Activated CD4-positive, alpha-beta T cell treated with anti-CD3 and anti-CD28 coated beads, Interleukin-2, amount 50 U/mL, for 16 hours (primary cell): ENCODE measurements around the gene PDCD2L.
A peak's percentile ranks its signal among the peaks of the same experiment; 100 is the strongest.
"Not testable (repeated sequence)": the region's sequence is repeated elsewhere in the genome, so short reads cannot be mapped to it uniquely, and the experiment has no call there.

ENCODE experiments used
- DNase-seq: peaks from one replicate; pipeline ENCODE4 v3.0.0-alpha.2; 2020

PDCD2L gene, protein sequence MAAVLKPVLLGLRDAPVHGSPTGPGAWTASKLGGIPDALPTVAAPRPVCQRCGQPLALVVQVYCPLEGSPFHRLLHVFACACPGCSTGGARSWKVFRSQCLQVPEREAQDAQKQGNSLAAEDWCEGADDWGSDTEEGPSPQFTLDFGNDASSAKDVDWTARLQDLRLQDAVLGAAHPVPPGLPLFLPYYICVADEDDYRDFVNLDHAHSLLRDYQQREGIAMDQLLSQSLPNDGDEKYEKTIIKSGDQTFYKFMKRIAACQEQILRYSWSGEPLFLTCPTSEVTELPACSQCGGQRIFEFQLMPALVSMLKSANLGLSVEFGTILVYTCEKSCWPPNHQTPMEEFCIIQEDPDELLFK

GRCh38 chr19:34404109-34404909 is at the start of gene PDCD2L:
TSS of gene PDCD2L (plus strand) at chr19:34404399. CDS start at chr19:34404431, 32 bp downstream.
- peak; percentile 95 for DNase-seq

- no peak for DNase-seq
Observed at GRCh38 chr19:34355201-34355600, 49.0 kb upstream of the PDCD2L start.

DNA sequence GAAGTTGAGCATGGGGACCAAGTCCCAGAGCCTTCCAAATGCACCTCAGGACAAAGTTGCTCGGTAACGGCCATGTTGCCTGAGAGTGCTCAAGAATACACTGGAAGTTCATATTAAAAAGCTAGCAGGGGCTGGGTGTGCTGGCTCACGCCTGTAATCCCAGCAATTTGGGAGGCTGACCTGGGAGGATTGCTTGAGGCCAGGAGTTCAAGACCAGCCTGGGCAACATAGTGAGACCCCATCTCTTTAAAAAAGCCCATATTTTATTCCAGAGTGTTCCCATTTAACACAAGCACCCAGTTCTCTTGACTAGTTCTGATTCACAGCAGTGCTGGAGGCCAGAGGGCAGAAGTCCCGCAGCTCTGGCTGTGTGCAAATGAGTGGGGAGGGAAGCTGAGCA is 47.3 kb upstream of the PDCD2L start:
- no peak for DNase-seq

- no peak for DNase-seq
Observed at GRCh38 chr19:34357431-34357830, 46.8 kb upstream of the PDCD2L start.

- peak; percentile 100 for DNase-seq
Observed at GRCh38 chr19:34359140-34359953, 44.9 kb upstream of the PDCD2L start.

DNA sequence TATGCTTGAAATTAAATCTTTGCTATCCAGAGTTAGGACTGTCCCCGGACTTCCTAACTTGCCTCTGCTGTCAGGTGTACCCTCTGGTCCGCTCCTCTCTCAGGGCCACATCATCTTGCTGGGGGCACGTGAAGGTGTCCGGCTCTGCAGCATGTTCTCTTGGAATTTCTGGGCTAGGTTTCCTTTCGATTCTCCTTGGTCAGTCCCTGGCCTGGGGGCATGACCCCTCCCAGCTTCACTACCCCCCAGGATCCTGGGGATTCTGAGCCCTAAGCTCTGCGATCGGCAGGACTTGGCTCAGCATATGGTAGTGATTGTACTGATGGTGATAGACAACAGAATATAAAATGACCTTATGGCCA is 44.3 kb upstream of the PDCD2L start:
- no peak for DNase-seq

DNA sequence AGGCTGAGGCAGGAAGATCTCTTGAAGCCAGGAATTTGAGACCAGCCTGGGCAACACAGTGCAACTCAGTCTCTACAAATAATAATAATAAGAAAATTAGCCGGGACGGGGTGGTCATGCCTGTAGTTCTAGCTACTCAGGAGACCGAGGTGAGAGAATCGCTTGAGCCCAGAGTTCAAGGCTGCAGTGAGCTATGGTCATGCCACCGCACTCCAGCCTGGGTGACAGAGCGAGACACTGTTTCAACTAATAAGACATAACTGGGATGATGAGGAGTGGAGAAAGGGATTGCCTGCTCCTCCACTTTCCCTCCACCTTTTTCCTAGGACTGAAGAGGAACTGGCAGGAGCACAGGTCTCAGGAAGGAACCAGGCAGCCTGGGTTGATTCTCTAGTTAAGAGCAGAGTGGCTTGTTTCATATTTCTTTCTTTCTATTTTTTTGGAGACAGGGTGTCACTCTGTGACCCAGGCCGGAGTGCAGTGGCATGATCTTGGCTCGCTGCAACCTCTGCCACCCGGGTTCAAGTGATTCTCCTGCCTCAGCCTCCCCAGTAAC is 43.8 kb upstream of the PDCD2L start:
- no peak for DNase-seq

DNA sequence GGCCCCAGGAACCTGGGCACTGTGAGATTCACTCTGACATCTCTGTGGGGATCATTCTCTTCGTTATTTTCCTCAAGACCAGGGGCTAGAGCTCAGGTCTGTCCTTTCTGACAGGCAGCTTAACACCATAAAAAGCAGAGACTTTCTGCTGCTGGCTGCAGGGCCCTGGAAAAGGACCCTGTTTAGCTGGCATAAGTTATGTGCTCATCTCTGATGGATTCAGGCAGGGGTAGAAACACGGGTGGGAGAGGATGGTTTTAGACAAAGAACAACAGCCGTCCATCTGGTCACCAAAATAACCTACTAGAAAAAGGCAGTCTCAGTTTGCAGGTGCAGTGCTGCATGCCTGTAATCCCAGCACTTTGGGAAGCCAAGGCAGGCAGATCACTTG is 41.5 kb upstream of the PDCD2L start:
- no peak for DNase-seq

DNA sequence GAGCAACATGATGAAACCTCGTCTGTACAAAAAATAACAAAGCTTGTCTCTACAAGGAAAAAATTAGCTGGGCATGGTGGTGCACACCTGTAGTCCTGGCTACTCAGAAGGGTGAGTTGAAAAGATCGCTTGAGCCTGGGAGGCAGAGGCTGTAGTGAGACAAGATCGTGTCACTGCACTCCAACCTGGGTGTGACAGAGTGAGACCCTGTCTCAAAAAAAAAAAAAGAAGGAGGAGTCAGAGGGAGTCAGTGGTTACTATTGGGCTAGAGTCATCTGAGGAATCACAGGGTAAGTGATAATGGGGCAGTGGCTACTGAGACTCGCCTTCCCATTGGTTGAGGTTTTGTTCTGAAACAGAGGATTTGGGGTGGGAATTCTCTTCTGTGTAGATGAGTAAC is 41.1 kb upstream of the PDCD2L start:
- DNase-seq: no peak

DNA sequence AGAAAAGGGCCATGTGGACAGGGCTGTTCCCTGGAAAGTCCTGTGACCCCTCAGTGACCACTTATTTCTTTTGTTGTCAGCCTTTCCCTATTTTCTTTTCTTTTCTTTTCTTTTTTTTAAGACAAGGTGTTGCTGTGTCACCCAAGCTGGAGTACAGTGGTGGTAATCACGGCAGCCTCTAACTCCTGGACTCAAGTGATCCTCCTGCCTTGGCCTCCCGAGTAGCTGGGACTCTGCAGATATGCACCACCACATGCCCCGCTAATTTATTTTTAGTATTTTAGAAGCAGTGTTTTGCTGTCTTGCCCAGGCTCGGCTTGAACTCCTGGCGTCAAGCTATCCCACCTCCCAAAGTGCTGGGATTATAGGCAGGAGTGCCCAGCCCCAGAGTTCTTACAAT is 40.3 kb upstream of the PDCD2L start:
- no peak for DNase-seq

DNA sequence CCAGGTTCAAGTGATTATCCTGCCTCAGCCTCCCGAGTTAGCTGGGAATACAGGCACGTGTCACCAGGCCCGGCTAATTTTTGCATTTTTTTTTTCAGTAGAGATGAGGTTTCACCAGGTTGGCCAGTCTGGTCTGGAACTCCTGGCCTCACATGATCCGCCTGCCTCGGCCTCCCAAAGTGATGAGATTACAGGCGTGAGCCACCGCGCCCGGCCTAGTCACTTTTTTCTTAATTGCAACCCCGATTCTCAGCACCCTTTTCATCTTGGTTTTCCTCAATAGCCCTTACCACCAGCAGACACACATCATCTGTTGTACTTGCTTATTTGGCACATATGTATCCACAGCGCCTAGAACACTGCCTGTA is 39.8 kb upstream of the PDCD2L start:
- no peak for DNase-seq

DNA sequence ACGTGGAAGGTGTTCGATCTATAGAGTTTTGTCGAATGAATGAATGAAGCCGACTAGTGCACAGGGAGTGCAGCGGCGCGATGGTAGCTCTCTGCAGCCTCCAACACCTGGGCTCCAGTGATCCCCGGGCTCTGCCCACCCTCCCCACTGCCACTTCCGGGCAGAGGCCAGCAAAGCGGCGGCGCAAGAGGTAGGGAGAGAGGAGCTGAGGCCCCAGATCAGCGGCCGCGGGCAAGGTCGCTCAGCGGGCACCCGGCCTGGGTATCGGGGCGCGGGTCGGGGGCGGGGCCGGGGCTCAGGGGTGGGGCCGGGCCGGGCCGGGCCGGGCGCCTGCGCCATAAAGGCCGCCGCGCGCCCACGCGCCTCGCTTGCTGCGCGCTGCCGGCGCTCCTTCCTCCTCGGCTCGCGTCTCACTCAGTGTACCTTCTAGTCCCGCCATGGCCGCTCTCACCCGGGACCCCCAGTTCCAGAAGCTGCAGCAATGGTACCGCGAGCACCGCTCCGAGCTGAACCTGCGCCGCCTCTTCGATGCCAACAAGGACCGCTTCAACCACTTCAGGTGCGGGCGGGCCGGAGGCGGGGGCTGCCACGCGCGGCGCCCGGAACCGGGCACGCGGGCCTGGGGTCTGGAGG is 39.3 kb upstream of the PDCD2L start, which contains the start of gene GPI:
Gene GPI (plus strand): TSS at position 367 of the 633 bp plus-strand sequence. CDS start 71 bp downstream, at position 438.
- DNase-seq: peak; percentile 75

GRCh38 chr19:34365463-34366401 is 38.5 kb upstream of the PDCD2L start:
- no peak for DNase-seq

DNA sequence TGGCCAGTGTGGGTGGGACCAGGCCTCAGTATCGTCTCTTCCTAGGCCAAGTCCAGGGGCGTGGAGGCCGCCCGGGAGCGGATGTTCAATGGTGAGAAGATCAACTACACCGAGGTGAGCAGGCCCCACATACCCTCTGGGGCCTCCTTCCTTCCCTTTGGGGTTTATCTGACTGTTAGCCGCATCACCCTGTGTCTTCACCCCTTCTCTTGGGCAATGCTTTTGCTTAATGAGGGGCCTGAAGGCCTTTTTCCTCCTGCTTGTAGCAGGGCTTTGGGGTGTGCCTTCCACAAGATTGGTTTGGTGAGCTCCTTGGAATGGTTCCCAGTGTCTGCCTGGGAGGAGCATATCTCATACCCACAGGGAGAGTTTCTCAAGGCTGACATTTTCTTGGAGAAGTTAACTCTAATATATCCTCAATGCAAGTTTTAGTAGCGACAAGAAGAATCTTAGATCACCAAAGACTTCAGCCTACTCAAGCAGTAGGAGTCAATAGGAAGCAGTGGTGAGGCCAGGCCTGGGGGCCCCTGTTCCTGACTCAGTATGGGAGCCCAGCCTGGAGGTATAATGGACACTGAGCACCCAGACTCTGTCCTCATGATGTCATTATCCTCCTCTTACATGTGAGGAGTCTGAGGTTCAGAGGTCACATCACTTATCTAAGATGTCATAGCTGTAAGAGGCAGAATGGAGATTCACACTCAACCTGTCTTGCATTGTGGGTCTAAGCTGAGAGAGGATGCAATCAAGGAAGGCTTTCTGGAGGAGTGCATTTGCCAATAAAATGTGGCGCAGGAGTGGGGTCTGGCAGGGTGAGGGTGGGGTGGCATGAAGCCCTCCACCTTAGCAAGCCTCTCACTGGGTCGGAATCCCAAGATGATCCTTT is 37.2 kb upstream of the PDCD2L start:
- DNase-seq: no peak

DNA sequence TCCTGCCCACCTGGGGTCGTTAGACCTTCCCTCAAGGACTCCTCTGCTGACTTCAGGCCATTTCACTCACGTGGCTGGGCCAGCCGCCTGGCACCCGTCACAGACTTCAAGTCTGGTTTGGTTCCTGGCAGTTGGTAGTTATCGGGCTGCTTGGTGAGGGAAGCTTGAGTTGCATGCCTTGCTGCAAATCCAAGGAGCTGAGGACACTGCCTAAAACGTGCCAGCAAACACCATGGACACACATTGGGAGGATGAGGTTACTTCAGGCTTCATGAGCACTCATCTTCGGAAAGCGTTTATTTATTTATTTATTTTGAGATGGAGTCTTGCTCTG is 36.6 kb upstream of the PDCD2L start:
- DNase-seq: no peak

GRCh38 chr19:34368338-34368737 is 35.9 kb upstream of the PDCD2L start:
- DNase-seq: no peak

DNA sequence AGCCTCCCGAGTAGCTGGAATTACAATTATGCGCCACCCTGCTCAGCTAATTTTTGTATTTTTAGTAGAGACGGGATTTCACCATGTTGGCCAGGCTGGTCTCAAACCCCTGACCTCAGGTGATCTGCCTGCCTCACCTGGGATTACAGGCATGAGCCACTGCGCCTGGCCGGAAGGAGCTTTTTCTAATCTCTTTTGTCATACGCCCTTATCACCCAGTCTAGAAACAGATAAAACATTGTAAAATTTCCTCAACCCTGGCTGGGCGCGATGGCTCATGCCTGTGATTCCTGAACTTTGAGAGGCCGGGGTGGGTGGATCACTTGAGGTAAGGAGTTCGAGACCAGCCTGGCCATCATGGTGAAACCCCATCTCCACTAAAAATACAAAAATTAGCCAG is 35.0 kb upstream of the PDCD2L start:
- not testable (repeated sequence) for DNase-seq

DNA sequence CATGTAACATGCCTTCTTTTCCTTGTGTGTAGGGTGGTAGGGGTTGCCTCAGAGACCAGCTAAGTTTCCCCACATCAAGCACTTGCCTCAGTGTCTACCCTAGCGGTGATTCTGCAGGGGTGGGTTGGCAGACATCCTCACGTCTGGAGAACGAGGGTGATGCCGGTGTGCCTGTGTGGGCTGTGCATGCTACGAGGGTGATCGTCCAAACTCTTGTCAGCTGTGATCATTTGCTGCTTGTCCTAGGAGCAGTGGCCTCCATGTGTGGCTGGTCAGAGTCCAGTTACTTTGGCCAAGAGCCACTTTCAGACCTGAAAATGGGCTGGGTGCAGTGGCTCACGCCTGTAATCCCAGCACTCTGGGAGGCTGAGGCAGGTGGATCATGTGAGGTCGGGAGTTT is 34.1 kb upstream of the PDCD2L start:
- no peak for DNase-seq

DNA sequence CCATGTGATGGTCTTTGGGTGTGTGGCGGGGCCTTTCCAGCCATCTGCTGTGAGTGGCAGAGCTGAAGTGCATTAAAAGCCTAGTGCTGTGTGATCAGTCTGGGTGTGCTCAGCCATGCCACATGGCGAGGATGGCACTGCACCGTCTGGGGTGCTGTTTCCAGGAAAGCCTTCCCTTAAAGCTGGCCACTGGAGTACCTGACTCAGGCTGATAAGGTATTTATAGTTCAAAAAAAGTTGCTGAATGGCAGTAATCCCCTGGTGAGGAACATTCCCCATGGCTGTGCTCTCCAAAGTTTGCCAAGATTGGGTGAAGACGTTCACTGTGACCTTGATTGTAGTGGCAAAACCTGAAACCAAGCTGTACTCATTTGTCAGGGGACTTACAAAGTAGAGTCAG is 33.2 kb upstream of the PDCD2L start:
- DNase-seq: no peak

- DNase-seq: no peak
Observed at GRCh38 chr19:34373601-34374288, 30.5 kb upstream of the PDCD2L start.
